ENCODE data around the gene WWOX. TPM values are rescaled to one million over a fixed set of nuclear protein-coding genes. Genes with fewer than 3 reads are reported as not detected.

WWOX gene
- total and polyA plus RNA-seq, 2 donors (not counting 3 experiments of a cell fraction or from before 2014, with no cell fraction given) = 6.2 to 12.5 TPM

GRCh38 chr16:78297066-78297666 lies 197.7 kb downstream of the WWOX start:
- H3K4me3 ChIP-seq (replicated peaks in 1 of 3; ENCODE audit: insufficient read depth in 1 of 3, low read depth in 1 of 3, low read length in 3 of 3) = no peak overlapping the region
- intact Hi-C loops (cut with micrococcal nuclease) = no loop called here
- H3K4me1 ChIP-seq (ENCODE audit: control insufficient read depth, extremely low read depth, insufficient read depth, low read length) = no peaks in the 10 kb centered on the region
- H3K9ac ChIP-seq (replicated peaks; ENCODE audit: extremely low read depth, insufficient read depth, low read length) = no peak overlapping the region
- FAIRE-seq (no peak), DNase-seq (ENCODE audit: low read depth, low spot score) (no peak)
- H3K27ac ChIP-seq (ENCODE audit: insufficient read depth, low read depth, low read length) = no peak overlapping the region
- no peaks in the 10 kb centered on the region for H4K20me1 ChIP-seq (replicated peaks; ENCODE audit: control insufficient read depth, extremely low read depth, insufficient read depth, low read length)
- no TSS peak for BruUV-seq (replicated peaks)
- CTCF ChIA-PET = no interaction called here
- H3K9me1 ChIP-seq (replicated peaks; ENCODE audit: control insufficient read depth, extremely low read depth, insufficient read depth, low read length) = no peaks in the 10 kb centered on the region
- H3K4me2 ChIP-seq (ENCODE audit: insufficient read depth, low read length) = no peak overlapping the region
- H3K79me2 ChIP-seq (ENCODE audit: control insufficient read depth, insufficient read depth, low read length) = no peaks in the 10 kb centered on the region
- no peaks in the 10 kb centered on the region for H3K36me3 ChIP-seq (ENCODE audit: control insufficient read depth in 2 of 2, extremely low read depth in 1 of 2, insufficient read depth in 2 of 2, low read length in 2 of 2)
- H2AFZ ChIP-seq (ENCODE audit: low read depth, low read length) = no peak overlapping the region
- POLR2A ChIA-PET = no interaction called here
- dilution Hi-C loops (cut with MboI; ENCODE audit: extremely low pct_ligation_motif_present, low sequenced_read_pairs) = no loop called here
- no peak for TF ChIP-seq POLR2A (IDR thresholded peaks at IDR 0.05; ENCODE audit: low read depth, low read length)
- no peak for TF ChIP-seq POLR2AphosphoS5 (IDR thresholded peaks at IDR 0.05; ENCODE audit: insufficient read depth, low read depth, low read length)
- H3K9me3 ChIP-seq (replicated peaks; ENCODE audit: control insufficient read depth, insufficient read depth, low read length) = no peaks in the 10 kb centered on the region
- H3K27me3 ChIP-seq (ENCODE audit: control insufficient read depth in 2 of 2, insufficient read depth in 2 of 2, low read length in 2 of 2) = no peaks in the 10 kb centered on the region

DNA sequence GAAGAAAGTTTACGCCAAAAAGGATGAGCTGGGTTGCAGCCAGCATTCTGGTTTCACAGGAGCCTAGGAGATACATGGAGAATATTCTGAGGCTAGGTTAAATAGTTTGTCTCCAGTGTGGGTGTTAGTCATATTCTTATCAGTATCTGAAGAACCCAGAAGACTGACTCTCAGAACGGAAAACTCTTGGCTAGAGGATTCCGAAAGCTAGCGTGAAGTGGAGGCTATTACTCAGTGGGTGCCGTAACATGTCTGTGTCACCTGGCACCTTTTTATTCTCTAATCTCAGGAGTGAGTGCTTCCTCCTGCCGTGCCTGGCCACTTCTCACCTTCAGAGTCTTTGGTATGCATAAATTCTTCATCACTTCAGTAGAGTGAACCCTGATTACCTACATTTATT lies 199.5 kb downstream of the WWOX start:
- dilution Hi-C loops (cut with MboI; ENCODE audit: extremely low pct_ligation_motif_present, low sequenced_read_pairs) = no loop called here
- no peak for FAIRE-seq
- Histone ChIP-seq H3K9me3 (replicated peaks; ENCODE audit: control insufficient read depth, insufficient read depth, low read length) (no peaks in the 10 kb centered on the region), H3K9ac (replicated peaks; ENCODE audit: extremely low read depth, insufficient read depth, low read length) (no peak overlapping the region), H3K36me3 (ENCODE audit: control insufficient read depth in 2 of 2, extremely low read depth in 1 of 2, insufficient read depth in 2 of 2, low read length in 2 of 2) (no peaks in the 10 kb centered on the region), H3K4me1 (ENCODE audit: control insufficient read depth, extremely low read depth, insufficient read depth, low read length) (no peaks in the 10 kb centered on the region), H3K79me2 (ENCODE audit: control insufficient read depth, insufficient read depth, low read length) (no peaks in the 10 kb centered on the region), H2AFZ (ENCODE audit: low read depth, low read length) (no peak overlapping the region), H3K4me3 (replicated peaks in 1 of 3; ENCODE audit: insufficient read depth in 1 of 3, low read depth in 1 of 3, low read length in 3 of 3) (no peak overlapping the region), H3K27ac (ENCODE audit: insufficient read depth, low read depth, low read length) (no peak overlapping the region), H3K27me3 (ENCODE audit: control insufficient read depth in 2 of 2, insufficient read depth in 2 of 2, low read length in 2 of 2) (no peaks in the 10 kb centered on the region), H3K9me1 (replicated peaks; ENCODE audit: control insufficient read depth, extremely low read depth, insufficient read depth, low read length) (no peaks in the 10 kb centered on the region), H3K4me2 (ENCODE audit: insufficient read depth, low read length) (no peak overlapping the region), H4K20me1 (replicated peaks; ENCODE audit: control insufficient read depth, extremely low read depth, insufficient read depth, low read length) (no peaks in the 10 kb centered on the region)
- BruUV-seq (replicated peaks) = no TSS peak
- POLR2A ChIA-PET = no interaction called here
- intact Hi-C loops (cut with micrococcal nuclease) = no loop called here
- DNase-seq (ENCODE audit: low read depth, low spot score) = no peak
- CTCF ChIA-PET = no interaction called here
- TF ChIP-seq EZH2 (IDR thresholded peaks at IDR 0.05; ENCODE audit: borderline replicate concordance, low read depth, low read length, severe bottlenecking) (no peak), POLR2A (IDR thresholded peaks at IDR 0.05; ENCODE audit: low read depth, low read length) (no peak)
